ENCODE measurements around the gene MAGEA2B.
"Not testable (repeated sequence)": the region's sequence is repeated elsewhere in the genome, so short reads cannot be mapped to it uniquely, and the experiment has no call there.

Gene MAGEA2B

GRCh38 chrX:152713815-152714787 lies at the start of gene MAGEA2B:
TSS of gene MAGEA2B (plus strand) at chrX:152714628. CDS start at chrX:152717107, 2,479 bp downstream.
- not testable (repeated sequence) for H3K27me3 ChIP-seq (ENCODE audit: control insufficient read depth, insufficient read depth, low read length); H3K4me1 ChIP-seq (ENCODE audit: control insufficient read depth, insufficient read depth, low read length); H3K9me3 ChIP-seq (ENCODE audit: control insufficient read depth, low read length); H3K4me3 ChIP-seq (ENCODE audit: low read length); H3K9ac ChIP-seq (ENCODE audit: low read length); H3K36me3 ChIP-seq (ENCODE audit: control insufficient read depth, insufficient read depth, low read length)

- H3K4me3 ChIP-seq (ENCODE audit: low read length) = no peak overlapping the region
- no peaks in the 10 kb centered on the region for H3K27me3 ChIP-seq (ENCODE audit: control insufficient read depth, insufficient read depth, low read length)
- H3K36me3 ChIP-seq (ENCODE audit: control insufficient read depth, insufficient read depth, low read length) = no peaks in the 10 kb centered on the region
- H3K9me3 ChIP-seq (ENCODE audit: control insufficient read depth, low read length) = no peaks in the 10 kb centered on the region
- no peak overlapping the region for H3K9ac ChIP-seq (ENCODE audit: low read length)
- H3K4me1 ChIP-seq (ENCODE audit: control insufficient read depth, insufficient read depth, low read length) = no peaks in the 10 kb centered on the region
These were observed 40.3 kb upstream of the MAGEA2B start for GRCh38 chrX:152674135-152674534.

- not testable (repeated sequence) for H3K9me3 ChIP-seq (ENCODE audit: control insufficient read depth, low read length); H3K4me3 ChIP-seq (ENCODE audit: low read length); H3K9ac ChIP-seq (ENCODE audit: low read length); H3K4me1 ChIP-seq (ENCODE audit: control insufficient read depth, insufficient read depth, low read length); H3K27me3 ChIP-seq (ENCODE audit: control insufficient read depth, insufficient read depth, low read length); H3K36me3 ChIP-seq (ENCODE audit: control insufficient read depth, insufficient read depth, low read length)
These were observed 39.8 kb upstream of the MAGEA2B start for GRCh38 chrX:152674652-152675051.

GRCh38 chrX:152681012-152681411 lies 33.4 kb upstream of the MAGEA2B start:
- H3K9me3 ChIP-seq (ENCODE audit: control insufficient read depth, low read length); H3K9ac ChIP-seq (ENCODE audit: low read length); H3K4me3 ChIP-seq (ENCODE audit: low read length); H3K27me3 ChIP-seq (ENCODE audit: control insufficient read depth, insufficient read depth, low read length); H3K4me1 ChIP-seq (ENCODE audit: control insufficient read depth, insufficient read depth, low read length); H3K36me3 ChIP-seq (ENCODE audit: control insufficient read depth, insufficient read depth, low read length): not testable (repeated sequence)

GRCh38 chrX:152697952-152698931 lies 16.2 kb upstream of the MAGEA2B start, which contains the start of gene MAGEA3:
TSS of gene MAGEA3 (plus strand) at chrX:152698794. CDS start at chrX:152700833, 2,039 bp downstream.
- H3K27me3 ChIP-seq (ENCODE audit: control insufficient read depth, insufficient read depth, low read length); H3K4me1 ChIP-seq (ENCODE audit: control insufficient read depth, insufficient read depth, low read length); H3K36me3 ChIP-seq (ENCODE audit: control insufficient read depth, insufficient read depth, low read length); H3K9me3 ChIP-seq (ENCODE audit: control insufficient read depth, low read length); H3K9ac ChIP-seq (ENCODE audit: low read length); H3K4me3 ChIP-seq (ENCODE audit: low read length): not testable (repeated sequence)

GRCh38 chrX:152700390-152700789 lies 14.0 kb upstream of the MAGEA2B start:
- H3K9ac ChIP-seq (ENCODE audit: low read length); H3K9me3 ChIP-seq (ENCODE audit: control insufficient read depth, low read length); H3K27me3 ChIP-seq (ENCODE audit: control insufficient read depth, insufficient read depth, low read length); H3K36me3 ChIP-seq (ENCODE audit: control insufficient read depth, insufficient read depth, low read length); H3K4me3 ChIP-seq (ENCODE audit: low read length); H3K4me1 ChIP-seq (ENCODE audit: control insufficient read depth, insufficient read depth, low read length): not testable (repeated sequence)

- H3K36me3 ChIP-seq (ENCODE audit: control insufficient read depth, insufficient read depth, low read length); H3K4me3 ChIP-seq (ENCODE audit: low read length); H3K9ac ChIP-seq (ENCODE audit: low read length); H3K9me3 ChIP-seq (ENCODE audit: control insufficient read depth, low read length); H3K4me1 ChIP-seq (ENCODE audit: control insufficient read depth, insufficient read depth, low read length); H3K27me3 ChIP-seq (ENCODE audit: control insufficient read depth, insufficient read depth, low read length): not testable (repeated sequence)
These were observed 7.9 kb upstream of the MAGEA2B start for GRCh38 chrX:152706500-152706899.

GRCh38 chrX:152709173-152709572 lies 5.3 kb upstream of the MAGEA2B start, which contains the start of gene CSAG2:
TSS of gene CSAG2 (minus strand) at chrX:152709273. CDS start at chrX:152709112, 161 bp downstream.
- not testable (repeated sequence) for H3K4me1 ChIP-seq (ENCODE audit: control insufficient read depth, insufficient read depth, low read length); H3K36me3 ChIP-seq (ENCODE audit: control insufficient read depth, insufficient read depth, low read length); H3K27me3 ChIP-seq (ENCODE audit: control insufficient read depth, insufficient read depth, low read length); H3K9ac ChIP-seq (ENCODE audit: low read length); H3K9me3 ChIP-seq (ENCODE audit: control insufficient read depth, low read length); H3K4me3 ChIP-seq (ENCODE audit: low read length)

GRCh38 chrX:152713195-152713594 lies 1.2 kb upstream of the MAGEA2B start:
- not testable (repeated sequence) for H3K9ac ChIP-seq (ENCODE audit: low read length); H3K27me3 ChIP-seq (ENCODE audit: control insufficient read depth, insufficient read depth, low read length); H3K9me3 ChIP-seq (ENCODE audit: control insufficient read depth, low read length); H3K4me1 ChIP-seq (ENCODE audit: control insufficient read depth, insufficient read depth, low read length); H3K4me3 ChIP-seq (ENCODE audit: low read length); H3K36me3 ChIP-seq (ENCODE audit: control insufficient read depth, insufficient read depth, low read length)

- Histone ChIP-seq H3K9ac (ENCODE audit: low read length) (no peak overlapping the region), H3K36me3 (ENCODE audit: control insufficient read depth, insufficient read depth, low read length) (no peaks in the 10 kb centered on the region), H3K4me1 (ENCODE audit: control insufficient read depth, insufficient read depth, low read length) (no peaks in the 10 kb centered on the region), H3K27me3 (ENCODE audit: control insufficient read depth, insufficient read depth, low read length) (no peaks in the 10 kb centered on the region), H3K4me3 (ENCODE audit: low read length) (no peak overlapping the region), H3K9me3 (ENCODE audit: control insufficient read depth, low read length) (no peaks in the 10 kb centered on the region)
These were observed 11.0 kb downstream of the MAGEA2B start for GRCh38 chrX:152725409-152725808.

GRCh38 chrX:152733261-152733975 lies 19.0 kb downstream of the MAGEA2B start, which contains the start of the genes CSAG1 and MAGEA12:
TSS of gene CSAG1 (minus strand) at chrX:152733721. CDS start at chrX:152732460, 1,261 bp downstream.
TSS of gene MAGEA12 (plus strand) at chrX:152733757. CDS start at chrX:152736162, 2,405 bp downstream.
- Histone ChIP-seq H3K9me3 (ENCODE audit: control insufficient read depth, low read length) (no peaks in the 10 kb centered on the region), H3K4me3 (ENCODE audit: low read length) (no peak within 1 kb of the TSS), H3K4me1 (ENCODE audit: control insufficient read depth, insufficient read depth, low read length) (no peaks in the 10 kb centered on the region), H3K9ac (ENCODE audit: low read length) (no peak within 1 kb of the TSS), H3K36me3 (ENCODE audit: control insufficient read depth, insufficient read depth, low read length) (no peaks in the 10 kb centered on the region), H3K27me3 (ENCODE audit: control insufficient read depth, insufficient read depth, low read length) (no peaks in the 10 kb centered on the region)
